GM18868 (cell line): Measurements from ENCODE around the gene OR10H4.
"Not testable (repeated sequence)": the region's sequence is repeated elsewhere in the genome, so short reads cannot be mapped to it uniquely, and the experiment has no call there.

Experiments used
- ATAC-seq: cut with Tn5 transposase; IDR thresholded peaks from one replicate; pipeline ENCODE4 v1.9.1; 2021; ENCODE audit warnings: mild to moderate bottlenecking, moderate library complexity; ENCODE audit not compliant: unreplicated experiment

OR10H4 gene

DNA sequence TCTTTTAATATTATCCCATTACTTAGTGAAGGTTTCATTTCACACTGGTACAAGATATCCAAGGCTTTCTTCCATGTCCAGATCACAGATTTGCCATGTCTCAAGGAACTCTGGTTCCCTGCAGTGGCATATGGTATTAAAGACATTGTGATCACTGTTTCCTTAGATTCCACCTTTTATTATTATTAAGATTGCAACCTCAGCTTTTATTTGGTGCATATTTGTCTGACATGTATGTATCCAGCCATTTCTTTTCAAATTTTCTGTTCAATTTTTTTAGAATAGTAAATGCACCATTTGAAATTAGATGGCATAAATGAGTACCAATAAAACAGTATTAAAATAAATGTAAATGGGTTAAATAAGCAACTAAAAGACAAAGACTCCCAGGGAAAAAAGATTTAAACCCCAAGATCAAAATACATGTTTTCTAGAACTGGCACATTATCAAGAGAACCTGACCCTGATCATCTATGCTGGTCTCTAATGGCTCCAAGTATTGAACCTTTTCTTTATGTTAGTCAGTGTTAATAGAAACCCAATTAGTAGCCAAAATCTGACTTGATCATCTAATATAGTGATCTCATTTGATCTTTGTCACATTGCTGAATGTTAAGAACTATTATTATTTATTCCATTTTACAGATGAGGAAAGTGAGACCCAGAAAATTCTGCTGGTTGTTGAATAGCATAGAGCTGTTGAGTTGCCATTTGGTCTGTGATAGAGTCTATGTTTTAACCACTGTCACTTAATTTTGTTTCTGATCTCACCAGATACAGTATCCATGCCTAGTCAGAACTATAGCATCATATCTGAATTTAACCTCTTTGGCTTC, at the start of gene OR10H4:
Gene OR10H4 (plus strand): TSS at position 786 of the 836 bp plus-strand sequence. CDS start 0 bp downstream, at position 786.
- no peak for ATAC-seq

GRCh38 chr19:15899561-15899960, 49.2 kb upstream of the OR10H4 start:
- ATAC-seq = not testable (repeated sequence)

DNA sequence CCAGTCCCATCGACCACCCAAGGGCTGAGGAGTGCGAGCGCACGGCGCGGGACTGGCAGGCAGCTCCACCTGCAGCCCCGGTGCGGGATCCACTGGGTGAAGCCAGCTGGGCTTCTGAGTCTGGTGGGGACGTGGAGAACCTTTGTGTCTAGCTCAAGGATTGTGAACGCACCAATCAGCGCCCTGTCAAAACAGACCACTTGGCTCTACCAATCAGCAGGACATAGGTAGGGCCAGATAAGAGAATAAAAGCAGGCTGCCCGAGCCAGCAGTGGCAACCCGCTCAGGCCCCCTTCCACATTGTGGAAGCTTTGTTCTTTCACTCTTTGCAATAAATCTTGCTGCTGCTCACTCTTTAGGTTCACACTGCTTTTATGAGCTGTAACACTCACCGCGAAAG, 48.8 kb upstream of the OR10H4 start:
- ATAC-seq = not testable (repeated sequence)

DNA sequence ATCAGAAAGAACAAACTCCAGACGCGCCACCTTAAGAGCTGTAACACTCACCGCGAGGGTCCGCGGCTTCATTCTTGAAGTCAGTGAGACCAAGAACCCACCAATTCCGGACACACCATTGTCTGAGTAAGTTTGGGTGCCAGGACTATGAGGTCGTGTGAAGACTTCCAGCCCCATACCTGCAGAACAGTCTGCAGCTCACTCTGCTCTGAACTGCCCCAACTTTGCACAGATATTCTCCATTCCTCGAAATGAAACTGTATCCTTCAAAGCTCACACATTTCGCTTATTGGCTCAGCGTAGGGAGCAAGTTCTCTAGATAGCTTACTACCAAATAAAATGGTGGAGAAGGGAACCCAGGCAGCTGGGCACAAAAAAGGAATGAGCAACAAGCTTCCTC, 48.3 kb upstream of the OR10H4 start:
- no peak for ATAC-seq

- ATAC-seq = no peak
Observed at GRCh38 chr19:15902254-15902653, 46.6 kb upstream of the OR10H4 start.

- not testable (repeated sequence) for ATAC-seq
Observed at GRCh38 chr19:15902898-15903297, 45.9 kb upstream of the OR10H4 start.

GRCh38 chr19:15905026-15905425, 43.8 kb upstream of the OR10H4 start:
- ATAC-seq = no peak

DNA sequence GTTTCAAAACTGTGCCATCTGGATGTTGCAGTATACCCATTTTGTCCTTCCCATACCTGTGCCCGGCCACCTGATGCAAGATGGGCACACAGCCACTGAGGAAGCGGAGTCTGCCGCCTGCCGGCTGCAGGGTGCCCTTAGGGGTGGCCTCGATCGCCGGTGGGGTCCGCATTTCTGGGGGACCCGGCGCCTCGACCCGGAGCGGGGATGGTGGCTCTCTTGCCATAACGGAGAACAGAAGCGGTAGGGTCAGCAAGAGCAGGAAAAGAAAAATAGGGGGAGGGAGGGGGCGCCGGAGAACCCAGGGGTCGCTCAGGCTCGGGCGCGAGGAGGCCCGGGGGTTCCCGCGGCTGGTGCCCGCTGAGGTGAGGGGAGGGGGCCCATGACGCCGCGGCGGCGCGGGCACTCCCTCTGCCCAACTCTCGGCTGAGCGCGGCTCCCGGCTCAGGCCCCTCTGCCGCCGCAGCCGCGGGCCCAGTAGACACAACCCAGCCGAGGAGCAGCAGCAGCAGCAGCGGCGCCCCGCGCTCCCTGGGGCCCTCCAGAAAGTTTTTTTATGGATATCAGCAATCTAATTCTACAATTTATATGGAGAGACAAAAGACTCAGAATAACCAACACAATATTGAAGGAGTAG, 37.1 kb upstream of the OR10H4 start:
- ATAC-seq = no peak

DNA sequence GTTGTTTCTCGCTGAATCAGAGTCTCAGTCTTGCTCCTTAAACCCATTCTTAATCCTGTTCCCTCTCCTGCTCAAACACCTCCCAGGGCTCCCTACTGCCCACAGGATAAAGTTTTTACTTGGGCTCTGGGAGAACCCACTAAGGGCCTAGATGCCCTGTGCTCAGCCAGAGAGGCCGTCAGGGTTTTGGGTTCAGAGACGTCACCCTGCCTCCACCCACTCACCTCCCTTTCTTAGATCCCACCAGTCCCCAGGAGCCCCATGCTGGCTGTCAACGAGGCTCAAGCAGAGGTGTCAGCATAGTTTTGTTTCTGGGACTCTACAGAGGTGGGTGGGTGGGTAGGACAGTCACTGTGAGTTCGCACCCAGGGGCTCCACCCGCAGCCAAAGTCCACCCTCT, 35.4 kb upstream of the OR10H4 start:
- no peak for ATAC-seq

GRCh38 chr19:15913830-15914229, 35.0 kb upstream of the OR10H4 start:
- ATAC-seq = no peak

GRCh38 chr19:15915109-15915508, 33.7 kb upstream of the OR10H4 start:
- ATAC-seq = no peak

GRCh38 chr19:15919243-15919642, 29.6 kb upstream of the OR10H4 start:
- no peak for ATAC-seq

GRCh38 chr19:15922021-15922420, 26.8 kb upstream of the OR10H4 start:
- no peak for ATAC-seq

- no peak for ATAC-seq
Observed at GRCh38 chr19:15923702-15924101, 25.1 kb upstream of the OR10H4 start.

DNA sequence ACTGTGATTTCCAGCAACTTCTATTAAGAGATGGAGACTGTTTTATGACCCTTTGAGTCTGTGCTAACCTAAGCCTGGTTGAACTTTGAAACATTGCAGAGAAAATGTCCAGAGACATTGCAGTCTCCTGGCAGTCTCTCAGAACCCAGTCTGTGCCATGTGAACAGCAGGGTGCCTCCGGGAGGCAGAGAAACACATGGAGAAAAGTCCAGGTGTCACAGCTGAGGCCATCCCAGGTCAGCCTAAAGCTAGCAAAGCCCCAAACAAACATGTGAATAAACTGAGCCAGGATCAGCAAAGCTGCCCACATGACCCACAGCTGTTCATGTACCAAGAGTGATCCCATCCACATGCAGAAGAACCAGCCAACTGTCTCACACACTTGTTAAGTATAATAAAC, 22.3 kb upstream of the OR10H4 start:
- no peak for ATAC-seq

DNA sequence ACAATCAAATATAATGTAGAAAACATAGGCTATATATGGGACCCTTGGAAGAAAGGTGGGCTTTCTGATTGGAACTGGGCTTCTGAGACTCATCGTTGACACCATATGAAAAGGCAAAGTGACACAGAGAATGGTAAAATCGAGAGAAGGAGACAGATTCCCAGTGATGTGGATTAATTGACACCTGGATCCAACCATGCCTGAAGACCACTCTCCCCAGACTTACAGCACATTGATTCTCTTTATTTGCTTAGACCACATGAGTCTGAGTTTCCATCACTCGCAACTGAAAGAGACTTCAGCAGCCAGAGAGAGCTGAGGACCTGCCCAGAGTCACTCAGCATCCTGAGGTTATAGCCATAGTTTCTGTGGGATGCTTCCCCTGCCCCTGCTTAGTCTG, 20.5 kb upstream of the OR10H4 start:
- ATAC-seq = no peak

DNA sequence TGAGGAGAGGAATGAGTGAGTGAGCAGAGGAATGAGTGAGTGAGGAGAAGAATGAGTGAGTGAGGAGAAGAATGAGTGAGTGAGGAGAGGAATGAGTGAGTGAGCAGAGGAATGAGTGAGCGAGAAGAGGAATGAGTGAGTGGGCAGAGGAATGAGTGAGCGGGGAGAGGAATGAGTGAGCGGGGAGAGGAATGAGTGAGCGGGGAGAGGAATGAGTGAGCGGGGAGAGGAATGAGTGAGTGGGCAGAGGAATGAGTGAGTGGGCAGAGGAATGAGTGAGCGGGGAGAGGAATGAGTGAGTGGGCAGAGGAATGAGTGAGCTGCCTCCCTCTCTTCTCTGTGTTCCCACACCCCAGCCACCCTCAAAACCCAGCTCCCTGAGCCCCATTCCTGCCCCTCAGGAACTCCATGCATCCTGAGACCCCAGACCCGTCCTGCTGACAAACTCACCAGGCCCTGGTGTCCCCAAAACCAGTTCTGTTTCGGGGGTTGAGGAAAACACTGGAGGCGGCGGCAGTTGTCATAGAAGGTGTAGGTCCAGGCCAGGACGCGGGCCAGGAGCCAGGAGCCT, 15.0 kb upstream of the OR10H4 start:
- not testable (repeated sequence) for ATAC-seq

DNA sequence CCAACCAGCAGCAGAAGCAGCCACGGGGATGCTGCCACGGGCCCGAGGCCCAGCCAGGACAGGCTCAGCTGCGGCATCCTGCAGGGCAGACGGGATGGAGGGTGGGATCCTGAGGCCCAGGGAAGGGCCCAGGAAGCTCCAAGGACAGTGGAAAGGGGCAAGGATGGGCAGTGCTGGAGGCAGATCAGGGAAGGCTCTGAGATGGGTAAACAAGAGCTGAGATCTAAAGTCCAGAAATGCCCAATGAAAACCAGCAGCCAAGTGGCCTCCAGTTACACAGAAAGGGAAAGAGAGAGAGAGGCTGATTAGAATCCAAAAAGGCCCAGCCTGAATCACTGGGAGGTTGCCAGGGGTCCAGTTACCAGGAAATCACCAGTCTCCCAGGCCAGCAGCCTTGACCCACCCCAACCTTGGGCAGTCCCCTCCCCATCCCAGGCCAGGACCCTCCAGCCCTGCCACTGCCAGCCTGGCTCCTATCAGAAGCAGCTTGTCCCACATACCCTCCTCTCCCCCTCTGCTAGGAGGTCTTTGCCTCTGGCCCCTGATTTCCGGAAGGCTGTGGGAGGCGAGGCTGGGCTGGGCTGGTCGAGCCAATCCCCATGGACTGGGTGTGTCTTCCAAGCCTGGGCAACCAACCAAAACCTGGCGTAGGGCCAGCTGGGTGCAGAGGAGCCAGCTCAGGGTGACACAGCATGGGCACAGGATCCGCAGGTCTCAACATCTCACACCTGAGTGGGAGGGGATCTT, 14.3 kb upstream of the OR10H4 start, which contains the start of gene CYP4F11:
Gene CYP4F11 (minus strand): TSS at position 198 of the 747 bp plus-strand sequence. CDS start 121 bp downstream, at position 77.
- ATAC-seq = no peak

- ATAC-seq = no peak
Observed at GRCh38 chr19:15935167-15935702, 13.6 kb upstream of the OR10H4 start.

- ATAC-seq = no peak
Observed at GRCh38 chr19:15936173-15936572, 12.6 kb upstream of the OR10H4 start.

- no peak for ATAC-seq
Observed at GRCh38 chr19:15936950-15937349, 11.9 kb upstream of the OR10H4 start.
